GM19240 (cell line): ENCODE measurements around the gene PCDH19.
"Not testable (repeated sequence)": the region's sequence is repeated elsewhere in the genome, so short reads cannot be mapped to it uniquely, and the experiment has no call there.

ENCODE experiments used
- DNase-seq: peaks from one replicate; pipeline ENCODE4 v3.0.0; 2011; ENCODE audit warnings: low spot score; ENCODE audit not compliant: insufficient read length

Gene PCDH19, protein sequence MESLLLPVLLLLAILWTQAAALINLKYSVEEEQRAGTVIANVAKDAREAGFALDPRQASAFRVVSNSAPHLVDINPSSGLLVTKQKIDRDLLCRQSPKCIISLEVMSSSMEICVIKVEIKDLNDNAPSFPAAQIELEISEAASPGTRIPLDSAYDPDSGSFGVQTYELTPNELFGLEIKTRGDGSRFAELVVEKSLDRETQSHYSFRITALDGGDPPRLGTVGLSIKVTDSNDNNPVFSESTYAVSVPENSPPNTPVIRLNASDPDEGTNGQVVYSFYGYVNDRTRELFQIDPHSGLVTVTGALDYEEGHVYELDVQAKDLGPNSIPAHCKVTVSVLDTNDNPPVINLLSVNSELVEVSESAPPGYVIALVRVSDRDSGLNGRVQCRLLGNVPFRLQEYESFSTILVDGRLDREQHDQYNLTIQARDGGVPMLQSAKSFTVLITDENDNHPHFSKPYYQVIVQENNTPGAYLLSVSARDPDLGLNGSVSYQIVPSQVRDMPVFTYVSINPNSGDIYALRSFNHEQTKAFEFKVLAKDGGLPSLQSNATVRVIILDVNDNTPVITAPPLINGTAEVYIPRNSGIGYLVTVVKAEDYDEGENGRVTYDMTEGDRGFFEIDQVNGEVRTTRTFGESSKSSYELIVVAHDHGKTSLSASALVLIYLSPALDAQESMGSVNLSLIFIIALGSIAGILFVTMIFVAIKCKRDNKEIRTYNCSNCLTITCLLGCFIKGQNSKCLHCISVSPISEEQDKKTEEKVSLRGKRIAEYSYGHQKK (N-terminal part only)

DNA sequence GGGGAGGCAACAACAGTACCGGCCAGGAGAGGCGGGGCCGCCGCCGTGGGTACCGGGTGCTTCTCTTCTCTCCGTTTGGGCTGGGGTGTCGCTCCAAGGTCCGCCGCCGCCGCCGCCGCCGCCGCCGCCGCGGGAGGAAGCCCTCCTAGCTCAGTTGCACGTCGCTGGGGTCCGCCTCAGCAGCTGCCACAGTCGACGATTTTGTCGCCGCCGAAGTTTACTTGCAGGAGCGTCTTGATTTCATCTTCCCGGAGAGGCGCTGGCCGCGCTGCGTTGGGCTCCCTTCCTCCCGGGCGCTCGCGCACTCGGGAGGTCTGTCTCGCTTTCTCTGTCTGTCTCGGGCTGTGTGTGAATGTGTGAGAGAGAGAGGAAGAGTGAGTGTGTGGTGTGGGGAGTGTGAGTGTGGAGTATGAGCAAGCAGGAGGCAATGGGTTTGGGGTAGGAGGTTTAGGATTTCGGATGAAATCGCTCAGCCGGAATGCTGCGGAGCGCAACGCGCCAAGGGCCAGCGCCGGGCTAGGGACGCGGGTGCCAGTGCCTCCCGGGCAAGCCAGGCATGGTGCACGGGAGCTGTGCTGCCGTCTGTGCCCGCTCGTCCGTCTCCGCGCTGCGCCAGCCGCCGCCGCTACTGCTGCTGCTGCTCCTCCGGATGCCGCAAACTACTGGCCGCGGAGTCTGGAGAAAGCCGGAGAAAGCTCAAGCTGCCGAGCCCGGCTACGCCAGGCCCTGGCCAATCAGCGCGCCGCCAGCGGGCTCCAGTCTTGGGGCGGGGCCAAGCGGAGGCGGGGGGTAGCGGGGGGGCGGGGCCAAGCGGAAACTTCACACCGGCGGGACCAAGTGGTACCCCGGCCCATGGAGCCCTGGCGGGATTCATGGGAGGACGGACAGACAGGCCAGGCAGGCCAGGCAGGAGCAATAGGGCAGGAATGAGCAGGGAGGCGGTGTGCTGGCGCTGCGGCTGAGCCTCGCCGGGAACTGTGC is at the start of gene PCDH19:
Gene PCDH19, minus strand, starts transcription at position 664 of the 981 bp plus-strand sequence. CDS start 1,676 bp downstream, outside the sequence.
- DNase-seq, result no peak

DNA sequence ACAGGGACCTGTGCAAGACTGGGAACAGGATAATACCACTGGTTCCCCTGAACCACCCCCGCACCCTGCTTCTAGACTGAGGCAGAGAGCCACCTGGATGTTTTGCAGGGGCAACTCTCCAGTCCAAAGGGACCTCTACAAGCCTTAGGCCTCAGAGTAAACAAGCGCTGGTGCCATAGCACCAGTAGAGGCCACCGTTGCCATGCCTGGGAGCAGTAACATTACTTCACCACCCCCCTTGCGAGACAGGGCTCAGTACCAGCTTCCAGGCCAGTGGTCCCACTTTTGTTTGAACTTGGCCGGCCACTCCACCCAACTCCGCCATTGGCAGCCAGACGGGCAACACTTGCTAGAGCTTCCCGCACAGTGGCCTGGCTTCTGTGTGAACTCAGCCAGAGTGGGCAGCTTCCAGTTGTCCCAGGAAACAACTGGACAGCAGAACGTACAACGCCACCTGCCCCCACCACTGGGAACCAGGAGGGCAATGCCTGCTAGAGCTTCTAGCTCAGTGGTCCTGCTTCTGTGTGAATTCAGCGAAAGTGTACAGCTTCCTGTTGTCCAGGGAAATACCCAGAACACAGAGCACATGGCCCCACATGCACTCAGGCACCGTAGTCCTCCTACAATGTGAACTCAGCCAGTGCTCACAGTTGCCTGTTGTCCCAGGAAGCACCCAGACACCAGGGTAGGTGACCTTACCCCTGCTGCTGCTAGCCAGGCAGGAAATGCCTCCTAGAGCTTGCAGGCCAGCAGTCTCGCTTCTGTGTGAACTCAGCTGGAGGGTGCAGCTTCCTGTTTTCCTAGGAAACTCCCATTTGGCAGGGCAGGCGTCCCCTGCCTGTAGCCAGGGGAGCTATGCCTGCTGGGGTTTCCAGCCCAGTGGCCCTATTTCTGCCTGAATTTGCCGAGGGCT is 39.9 kb upstream of the PCDH19 start:
- DNase-seq, result no peak

DNA sequence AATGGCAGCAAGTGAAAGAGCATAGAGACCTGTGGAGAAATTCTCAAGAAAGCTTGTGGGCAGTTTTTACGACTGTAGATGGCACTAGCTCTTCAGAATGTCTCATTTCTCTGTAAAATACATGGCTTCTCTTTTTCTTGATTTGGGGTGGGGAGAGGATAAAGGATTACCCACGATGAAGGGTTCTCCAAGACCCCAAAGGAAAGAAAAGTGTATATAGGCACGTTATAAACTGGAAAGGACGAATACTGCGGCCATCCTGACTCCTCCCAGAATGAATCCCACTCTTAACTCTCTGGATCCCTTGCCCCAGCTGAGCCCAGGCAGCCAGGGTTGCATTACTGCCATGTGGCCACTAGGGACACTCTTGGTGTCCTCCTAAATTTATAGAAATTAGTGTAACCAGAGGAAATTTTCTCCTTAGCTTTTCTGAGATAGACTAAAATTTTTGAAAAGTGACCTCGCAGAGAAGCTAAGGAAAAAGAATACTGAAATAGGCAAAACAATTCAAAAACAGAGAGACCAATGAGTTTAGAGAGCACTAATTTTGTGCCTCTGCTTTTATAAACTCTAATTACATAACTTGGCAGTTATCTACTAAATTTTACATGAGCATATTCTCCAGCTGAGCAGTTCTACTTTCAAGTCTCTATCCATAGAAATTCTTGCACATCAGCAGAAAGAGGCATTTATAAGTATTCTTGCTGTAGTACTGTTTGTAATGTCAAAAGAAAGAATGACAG is 37.8 kb upstream of the PCDH19 start:
- DNase-seq, result peak; percentile 31

DNA sequence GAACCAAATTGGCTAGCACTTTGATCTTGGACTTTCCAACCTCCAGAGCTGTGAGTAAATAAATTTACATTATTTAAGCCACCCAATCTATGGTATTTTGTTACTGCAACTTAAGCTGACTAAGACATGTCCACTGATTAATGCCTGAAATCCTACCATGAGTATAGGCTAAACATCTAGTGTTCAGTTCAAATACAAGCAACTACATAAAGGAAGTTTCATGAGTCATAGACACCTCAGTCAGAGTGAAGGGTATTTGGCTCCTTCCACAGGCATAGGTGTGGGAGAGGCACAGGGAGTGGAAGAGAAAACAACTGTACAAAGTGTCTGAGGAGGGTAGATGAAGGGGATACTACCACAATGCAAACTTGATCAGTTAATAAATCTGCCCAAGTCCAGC is 35.5 kb upstream of the PCDH19 start:
- no peak for DNase-seq

DNA sequence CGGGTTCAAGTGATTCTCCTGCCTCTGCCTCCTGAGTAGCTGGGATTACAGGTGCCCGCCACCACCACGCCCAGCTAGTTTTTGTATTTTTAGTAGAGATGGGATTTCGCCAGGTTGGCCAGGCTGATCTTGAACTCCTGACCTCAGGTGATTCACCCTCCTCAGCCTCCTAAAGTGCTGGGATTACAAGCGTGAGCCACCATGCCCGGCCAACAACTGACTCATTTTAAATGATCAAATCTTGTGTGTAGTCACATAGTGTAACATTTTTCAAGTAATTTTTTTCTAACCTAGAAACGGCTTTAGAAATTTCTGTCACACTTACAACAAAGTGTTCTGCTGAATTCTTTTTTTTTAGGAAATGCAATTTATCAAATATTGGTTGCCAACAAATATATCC is 31.2 kb upstream of the PCDH19 start:
- DNase-seq, result not testable (repeated sequence)

DNA sequence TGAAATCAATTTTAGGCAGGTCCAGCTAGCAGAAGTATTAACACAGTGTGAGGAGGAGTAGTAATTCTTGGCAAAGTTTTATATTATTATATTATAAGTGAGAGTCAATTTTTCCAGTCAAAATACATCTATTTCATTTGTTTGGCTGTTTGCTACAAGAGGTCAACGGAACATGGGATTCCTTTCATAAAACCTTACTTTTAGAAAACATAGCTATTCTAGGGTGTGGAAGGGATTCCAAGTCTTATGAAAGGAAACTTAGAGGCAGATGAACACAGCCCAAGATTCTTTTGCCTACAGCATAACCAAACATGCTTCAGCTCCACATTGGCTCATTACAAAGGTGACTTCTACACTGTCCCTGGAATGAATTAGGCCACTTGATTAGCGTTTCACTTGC is 29.9 kb upstream of the PCDH19 start:
- DNase-seq, result no peak

DNA sequence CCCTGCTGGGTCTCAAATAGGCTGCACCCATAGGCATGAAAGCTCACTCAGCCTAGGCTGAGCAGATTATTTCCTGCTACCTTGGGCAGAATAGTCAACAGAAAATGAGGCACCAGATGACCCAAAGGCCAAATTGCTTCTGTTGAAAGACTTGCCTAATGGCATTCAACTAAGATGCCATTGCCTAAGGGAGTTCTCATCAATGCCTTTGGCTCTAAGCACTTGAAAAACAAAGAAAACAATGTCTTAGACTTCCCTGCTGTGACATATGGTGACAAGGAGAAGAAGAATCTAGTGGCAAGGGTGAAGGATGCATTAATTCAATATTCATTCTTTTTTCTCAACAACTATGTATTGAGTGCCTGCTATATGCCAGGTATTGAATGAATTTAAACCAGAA is 25.7 kb upstream of the PCDH19 start:
- DNase-seq, result no peak

DNA sequence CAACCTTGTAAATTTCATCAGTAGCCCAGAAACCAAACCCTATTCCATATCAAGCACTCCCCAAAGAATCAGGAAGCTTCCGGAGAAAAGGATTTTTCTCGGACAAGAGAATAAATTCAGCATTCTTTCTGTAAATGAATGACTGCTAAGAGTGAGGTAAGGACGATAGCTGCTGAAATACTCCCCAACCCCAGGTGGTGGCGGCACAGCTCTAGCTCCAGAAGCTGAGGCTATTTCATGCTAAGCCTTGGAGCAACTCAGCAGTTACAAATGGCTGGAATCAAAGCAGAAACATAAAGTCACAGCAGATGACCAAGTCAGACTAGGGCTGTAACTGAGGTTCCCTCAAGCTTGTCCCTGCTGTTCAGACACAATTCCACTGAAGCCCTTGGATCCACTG is 13.9 kb upstream of the PCDH19 start:
- no peak for DNase-seq

DNA sequence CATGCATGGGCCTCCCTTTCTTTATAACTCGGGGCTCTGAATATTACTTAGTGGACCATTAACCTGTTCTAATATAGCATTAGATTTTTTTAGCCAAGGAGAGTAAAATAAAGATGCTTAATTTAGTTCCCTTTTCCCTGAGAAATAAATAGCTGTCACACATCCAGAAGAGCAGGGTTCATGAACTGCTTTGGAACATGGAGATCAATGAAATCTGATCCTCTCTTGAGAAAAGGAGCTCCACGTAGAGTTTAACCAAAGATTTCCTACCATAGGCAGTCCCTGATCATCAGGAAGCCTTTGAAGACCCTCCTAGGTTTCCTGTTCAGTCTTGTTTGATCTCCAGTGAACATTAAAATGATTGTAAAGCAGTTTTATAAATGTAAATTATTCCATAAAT is 8.5 kb upstream of the PCDH19 start:
- DNase-seq, result no peak

DNA sequence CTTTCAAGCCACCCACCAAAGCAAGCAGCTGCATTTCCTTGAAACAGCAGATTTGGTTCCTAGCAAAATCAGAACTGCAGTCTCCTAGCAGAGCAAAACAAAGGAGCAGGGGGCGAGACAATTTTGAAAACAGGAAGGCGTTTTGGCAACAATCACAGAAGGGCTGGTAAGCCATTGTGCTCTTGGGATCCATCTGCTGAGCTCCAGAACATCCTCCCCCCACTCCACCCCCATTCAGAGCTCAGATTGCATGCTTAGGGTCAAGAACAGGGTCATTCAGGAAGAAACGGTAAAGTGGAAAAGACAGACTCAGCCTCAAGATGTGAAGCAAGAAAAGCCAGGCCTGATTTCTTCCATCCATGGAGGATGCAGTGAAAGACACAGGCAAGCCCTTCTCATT is 7.6 kb upstream of the PCDH19 start:
- no peak for DNase-seq

DNA sequence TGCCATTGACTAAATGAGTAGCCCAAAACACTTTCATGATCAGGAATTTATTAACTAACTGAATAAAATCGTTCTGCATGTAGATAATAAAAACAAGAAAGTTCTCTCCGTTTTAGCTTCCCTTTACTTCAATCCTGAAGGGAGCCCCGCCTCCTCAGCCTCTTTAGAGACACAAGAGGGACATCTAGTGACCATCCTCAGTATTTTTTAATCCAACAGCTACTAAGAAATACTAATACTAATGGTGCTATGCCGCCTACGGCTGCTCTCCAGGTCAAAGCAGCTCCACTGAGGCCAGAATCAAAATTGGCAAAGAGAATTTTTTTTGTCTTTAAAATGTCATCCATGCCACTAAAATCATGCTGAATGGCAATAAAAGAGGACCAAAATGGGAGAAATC is 3.2 kb upstream of the PCDH19 start:
- peak; percentile 13 for DNase-seq

DNA sequence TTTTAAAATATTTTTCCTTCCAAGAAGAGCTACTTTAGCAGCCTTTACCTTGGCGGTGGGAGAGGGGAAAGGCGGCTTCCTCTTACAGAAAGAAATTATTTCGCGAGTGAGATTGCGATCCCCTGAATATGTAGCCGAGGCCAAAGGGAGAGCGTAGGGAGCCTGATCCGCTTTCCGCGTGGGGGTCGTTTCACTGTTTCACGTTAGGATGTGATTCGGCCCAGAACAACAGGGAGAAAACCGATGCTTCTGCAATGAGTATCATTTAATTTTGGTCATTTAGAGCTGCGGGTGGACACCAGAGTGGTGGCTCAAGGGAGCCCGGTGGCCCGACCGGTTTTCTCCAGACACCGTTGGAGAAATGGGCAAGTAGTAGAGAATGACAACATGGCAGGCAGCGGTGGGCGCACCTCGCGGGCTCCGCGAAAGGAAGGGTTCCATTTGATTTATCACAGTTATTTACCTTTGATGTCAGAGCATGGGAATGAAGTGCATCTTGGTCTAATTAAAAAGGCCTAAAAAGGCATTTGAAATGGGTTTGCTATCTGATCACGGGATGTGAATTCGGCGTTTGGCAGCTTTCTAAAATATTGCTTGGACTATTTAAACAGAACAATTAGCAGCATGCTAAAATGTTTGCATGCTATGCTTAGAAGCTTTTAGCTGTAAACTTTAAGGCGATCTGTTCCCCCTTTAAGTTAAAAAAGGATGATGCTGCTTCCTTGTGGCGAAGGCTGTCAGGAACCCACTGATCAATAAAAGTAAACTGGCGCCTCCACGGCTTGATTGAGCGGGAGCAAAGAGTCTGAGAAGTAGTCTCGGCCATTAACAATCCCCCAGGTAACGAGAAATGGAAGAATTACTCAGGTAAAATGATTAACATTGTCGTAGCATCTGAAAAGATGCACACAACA is 2.0 kb upstream of the PCDH19 start:
- no peak for DNase-seq

DNA sequence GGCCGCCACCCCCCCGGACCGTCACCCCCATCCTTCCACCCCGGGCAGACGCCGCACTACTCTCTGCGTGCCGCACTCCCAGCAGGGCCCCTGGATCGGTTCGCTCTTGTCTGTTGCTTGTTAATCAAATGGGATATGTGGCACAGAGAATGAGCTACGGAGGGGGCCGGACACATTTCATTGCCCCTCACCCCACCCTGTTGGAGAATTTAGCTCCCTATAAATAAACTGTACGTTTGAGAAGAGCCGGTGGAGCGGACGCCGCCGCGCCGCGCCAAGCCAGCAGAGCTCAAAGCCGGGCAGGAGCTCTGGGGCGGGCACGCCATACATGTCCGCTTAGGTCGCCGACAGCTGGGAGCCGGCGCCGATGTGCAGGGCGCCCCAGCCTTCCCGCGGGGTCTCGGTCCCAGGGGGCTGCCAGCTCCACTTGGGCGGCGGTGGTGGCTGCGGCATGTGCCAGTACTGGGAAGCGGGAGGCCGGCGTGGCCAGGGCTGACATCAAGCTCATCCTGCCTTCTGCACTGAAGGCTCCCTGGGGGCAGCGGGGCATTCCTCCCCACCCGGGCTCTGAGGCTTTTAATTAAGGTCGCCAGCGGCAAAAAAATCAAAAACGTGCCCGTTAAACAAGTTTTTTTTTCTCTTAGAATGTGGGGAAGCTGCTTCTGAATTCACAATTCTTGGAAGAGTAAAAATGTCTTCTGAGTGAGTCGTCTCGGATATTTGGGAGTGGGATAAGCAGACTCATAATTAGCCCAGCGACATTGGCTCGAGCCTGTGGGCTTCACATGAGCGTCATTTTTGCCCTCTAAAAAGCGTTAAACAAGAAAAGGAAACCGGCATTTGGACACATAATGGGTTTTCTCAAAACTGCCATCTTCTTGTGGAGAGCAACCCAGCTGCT is 1.1 kb upstream of the PCDH19 start:
- DNase-seq, result no peak

DNA sequence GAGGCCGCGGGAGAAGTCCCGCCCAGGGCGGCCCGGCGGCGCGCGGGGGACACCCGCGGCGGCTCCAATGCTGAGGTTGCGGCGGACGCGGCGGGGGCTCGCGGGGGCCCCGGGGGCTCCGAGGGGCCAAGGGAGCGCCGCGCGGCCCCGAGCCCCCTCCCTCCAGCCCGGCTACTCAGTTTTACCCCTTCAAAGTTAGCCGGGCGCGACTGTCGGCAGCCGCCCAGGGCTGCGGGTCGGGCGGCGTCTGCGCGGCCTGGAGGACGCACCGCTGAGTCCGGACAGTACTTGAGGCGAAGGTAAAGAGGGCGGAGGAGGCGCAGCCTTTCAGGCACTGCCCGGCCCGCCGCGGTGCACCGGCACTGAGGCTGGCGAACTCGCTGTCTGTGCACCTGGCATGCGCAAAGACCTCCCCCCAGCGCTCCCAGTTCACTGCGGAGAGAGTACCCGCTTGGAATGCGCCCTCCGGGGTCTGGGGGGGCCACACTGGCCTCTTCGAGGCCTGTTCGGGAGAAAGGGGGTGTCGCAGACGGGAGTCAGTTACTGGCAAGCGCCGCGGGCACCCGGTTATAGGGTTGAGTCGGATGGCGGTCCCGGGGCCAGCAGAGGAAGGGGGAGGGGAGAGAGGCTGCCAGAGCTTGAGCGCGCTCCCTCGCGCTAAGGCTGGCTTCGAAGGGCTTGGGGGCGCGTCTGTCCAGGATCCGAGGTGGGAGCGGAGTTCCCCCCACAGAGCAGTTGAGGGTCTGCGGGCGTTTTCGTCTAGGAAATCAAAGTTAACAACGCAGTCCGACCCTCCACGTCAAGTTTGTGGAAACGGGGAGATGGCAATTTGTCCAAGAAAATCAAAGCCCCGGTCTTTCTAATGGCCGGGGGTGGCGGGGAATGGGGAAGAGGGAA is 1.1 kb downstream of the PCDH19 start:
- no peak for DNase-seq

DNA sequence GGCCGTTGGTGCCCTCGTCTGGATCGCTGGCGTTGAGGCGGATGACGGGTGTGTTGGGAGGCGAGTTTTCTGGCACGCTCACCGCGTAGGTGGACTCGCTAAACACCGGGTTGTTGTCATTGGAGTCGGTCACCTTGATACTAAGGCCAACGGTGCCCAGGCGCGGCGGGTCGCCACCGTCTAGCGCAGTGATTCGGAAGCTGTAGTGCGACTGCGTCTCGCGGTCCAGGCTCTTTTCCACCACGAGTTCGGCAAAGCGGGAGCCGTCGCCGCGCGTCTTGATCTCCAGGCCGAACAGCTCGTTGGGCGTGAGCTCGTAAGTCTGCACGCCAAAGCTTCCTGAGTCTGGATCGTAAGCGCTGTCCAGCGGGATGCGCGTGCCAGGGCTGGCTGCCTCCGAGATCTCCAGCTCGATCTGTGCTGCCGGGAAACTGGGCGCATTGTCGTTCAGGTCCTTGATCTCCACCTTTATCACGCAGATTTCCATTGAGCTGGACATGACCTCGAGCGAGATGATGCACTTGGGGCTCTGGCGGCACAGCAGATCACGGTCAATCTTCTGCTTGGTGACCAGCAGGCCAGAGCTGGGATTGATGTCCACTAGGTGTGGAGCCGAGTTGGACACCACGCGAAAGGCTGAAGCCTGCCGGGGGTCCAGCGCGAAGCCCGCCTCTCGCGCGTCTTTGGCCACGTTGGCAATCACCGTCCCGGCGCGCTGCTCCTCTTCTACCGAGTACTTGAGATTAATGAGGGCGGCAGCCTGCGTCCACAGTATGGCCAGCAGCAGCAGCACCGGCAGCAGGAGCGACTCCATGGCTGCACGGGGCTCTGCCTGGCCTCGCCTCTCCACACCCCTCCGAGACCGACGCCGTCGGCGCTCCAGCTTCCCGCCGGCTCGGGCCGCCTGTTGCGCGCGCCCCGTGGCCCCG is 2.0 kb downstream of the PCDH19 start:
- DNase-seq, result no peak
